GM19239 (cell line): ENCODE data around the gene GABBR2.
"Not testable (repeated sequence)": the region's sequence is repeated elsewhere in the genome, so short reads cannot be mapped to it uniquely, and the experiment has no call there.

Experiments used
- DNase-seq: peaks from one replicate; pipeline ENCODE4 v3.0.0; 2011; ENCODE audit warnings: low spot score; ENCODE audit not compliant: insufficient read length
- FAIRE-seq: peaks from 2 replicates; lab custom pipeline; 2011; peaks lifted over from hg19 to GRCh38; lab: Jason Lieb, UNC

Gene GABBR2

GRCh38 chr9:98530275-98530674, 178.5 kb downstream of the GABBR2 start:
- no peak for DNase-seq
- no peak for FAIRE-seq

DNA sequence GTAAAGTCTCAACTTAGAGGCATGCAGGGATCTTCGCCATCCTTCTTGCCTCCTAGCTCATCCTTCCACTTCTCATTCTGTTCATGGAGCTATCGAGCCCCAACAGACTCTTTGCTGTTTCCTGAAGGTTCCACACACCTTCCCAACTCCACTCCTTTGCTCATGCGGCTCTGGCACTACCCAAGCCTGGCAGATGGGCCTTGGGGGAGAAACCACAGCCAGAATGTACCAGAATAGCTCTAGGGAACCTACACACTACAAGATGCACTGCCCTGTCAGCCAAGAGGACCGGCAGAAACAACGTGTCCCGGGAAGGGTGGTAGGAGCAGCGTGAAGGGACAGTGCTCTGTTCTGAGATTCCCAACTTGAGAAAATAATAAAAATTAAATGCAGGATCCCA, 178.9 kb downstream of the GABBR2 start:
- FAIRE-seq: no peak
- no peak for DNase-seq

DNA sequence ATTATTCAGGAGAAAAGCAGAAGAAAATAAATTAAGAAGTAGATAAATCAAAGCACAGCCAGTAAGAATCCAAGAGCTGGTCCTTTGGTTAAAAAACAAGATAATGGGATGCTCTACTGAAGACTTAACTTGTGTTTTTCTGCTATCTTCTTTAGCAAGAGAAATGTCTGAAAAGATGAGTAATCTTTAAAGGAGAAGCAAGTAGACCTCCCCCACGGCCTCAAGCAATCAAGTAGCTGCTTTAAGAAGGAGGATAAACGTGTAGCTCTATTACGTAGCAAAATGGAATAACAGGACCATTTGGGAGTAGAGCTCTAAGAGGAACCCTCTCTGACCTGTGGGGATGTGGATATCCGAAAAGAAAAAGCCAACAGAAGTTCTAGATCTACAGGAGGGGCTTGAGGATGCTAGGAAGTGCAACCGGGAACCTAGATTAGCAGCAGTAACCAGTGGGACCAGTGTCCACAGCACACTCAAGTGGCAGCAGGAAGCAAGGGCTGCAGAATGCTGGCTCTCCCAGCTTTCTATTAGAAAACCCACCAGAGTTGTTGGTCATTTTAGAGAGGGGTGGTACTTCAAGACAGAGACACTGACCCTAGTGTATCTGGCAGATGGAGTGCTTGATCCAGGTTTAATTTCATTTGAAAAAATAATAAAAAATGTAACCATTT, 185.4 kb downstream of the GABBR2 start:
- DNase-seq (no peak), FAIRE-seq (no peak)

DNA sequence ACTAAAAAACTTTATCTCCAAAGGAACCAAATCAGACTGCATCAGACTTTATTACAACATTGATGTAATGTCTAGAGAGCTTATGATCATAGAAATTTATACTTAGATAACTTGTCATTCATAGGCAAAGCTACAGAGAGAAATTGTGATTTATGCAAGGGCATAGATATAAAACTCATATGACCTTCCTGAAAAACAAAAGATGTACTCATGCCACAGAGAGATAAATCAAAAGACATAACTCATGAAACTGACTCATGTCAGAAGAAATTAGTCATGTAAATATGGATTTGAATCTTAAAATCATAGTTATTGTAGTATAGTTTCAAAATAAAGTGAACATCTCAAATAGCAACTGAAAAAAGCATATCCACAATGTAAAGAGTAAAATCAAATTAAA, 186.2 kb downstream of the GABBR2 start:
- no peak for FAIRE-seq
- no peak for DNase-seq

DNA sequence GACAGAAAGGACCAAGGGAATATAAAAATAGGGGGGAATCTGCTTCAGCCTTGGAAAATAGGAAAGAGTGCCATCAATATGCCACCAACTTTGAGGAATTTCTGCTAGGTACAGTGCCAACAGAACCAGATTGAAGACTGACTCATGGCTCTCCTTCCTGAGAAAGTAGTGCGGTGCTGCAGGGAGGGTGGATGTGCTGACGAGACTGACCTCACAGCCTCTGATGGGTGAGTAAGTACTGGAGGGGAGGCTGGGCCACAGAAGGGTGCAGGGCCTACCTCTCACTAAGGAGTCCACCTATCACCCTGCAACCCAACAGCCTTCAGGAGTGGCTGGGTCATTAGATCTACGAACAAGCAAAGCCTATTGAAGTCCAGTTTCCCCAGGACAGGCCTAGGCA, 187.6 kb downstream of the GABBR2 start:
- DNase-seq (no peak), FAIRE-seq (no peak)

GRCh38 chr9:98520221-98520960, 188.3 kb downstream of the GABBR2 start:
- FAIRE-seq: no peak
- DNase-seq: no peak

DNA sequence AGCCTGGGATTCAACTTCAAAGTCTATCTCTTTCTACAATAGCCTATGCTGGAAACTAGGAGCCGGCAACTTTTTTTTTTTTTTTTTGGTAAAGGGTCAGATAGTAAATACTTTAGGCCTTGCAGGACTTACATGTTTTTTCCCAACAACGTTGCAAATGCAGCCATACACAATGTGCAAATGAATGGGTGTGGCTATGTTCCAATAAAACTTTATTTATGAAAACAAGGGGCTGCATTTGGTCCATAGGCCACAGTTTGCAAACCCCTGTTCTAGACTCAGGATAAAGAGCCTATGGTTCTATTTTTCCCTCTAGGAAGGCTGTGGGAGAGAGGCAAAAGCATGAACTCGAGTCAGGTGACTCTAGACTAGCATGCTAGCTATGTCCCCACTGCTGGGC, 189.1 kb downstream of the GABBR2 start:
- FAIRE-seq: no peak
- no peak for DNase-seq

- DNase-seq (no peak), FAIRE-seq (no peak)
These were observed 190.2 kb downstream of the GABBR2 start for GRCh38 chr9:98518556-98518955.

- FAIRE-seq: no peak
- DNase-seq: no peak
These were observed 191.0 kb downstream of the GABBR2 start for GRCh38 chr9:98517761-98518160.

- DNase-seq: no peak
- FAIRE-seq: no peak
These were observed 191.7 kb downstream of the GABBR2 start for GRCh38 chr9:98516897-98517503.

- DNase-seq: no peak
- FAIRE-seq: no peak
These were observed 192.4 kb downstream of the GABBR2 start for GRCh38 chr9:98516205-98516896.

DNA sequence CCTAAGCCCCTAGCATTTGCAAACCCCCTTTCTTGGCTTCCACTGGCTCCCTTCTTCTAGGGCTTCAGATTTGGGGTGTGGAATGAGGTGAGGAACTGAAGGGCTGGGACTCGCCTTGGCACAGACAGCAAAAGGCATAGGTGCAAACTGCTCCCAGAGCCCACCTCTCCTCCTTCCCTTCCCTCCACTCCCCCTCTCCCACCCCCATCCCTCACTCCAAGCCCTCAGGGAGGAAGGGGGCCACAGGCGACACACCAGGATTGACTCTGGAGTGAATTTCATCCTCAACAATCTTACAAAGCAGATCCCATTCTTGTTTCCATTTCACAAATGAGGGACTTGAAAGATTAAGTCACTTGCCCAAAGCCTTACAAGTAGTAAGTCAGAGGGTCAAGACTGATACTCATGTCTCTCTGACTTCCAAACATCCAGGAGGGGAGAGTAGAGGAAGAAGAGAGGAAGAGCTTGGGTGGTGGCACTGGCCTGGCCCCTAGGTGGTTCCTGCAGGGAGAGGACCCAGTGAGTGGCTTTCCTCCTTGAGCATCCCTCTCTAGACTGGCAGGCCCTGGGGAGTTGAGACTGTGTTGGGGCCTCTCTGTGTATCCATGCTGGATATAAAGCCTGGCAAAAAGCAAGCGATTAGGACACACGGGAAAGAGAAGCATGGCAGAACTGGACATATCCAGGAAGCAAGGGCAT, 193.1 kb downstream of the GABBR2 start:
- FAIRE-seq: no peak

DNA sequence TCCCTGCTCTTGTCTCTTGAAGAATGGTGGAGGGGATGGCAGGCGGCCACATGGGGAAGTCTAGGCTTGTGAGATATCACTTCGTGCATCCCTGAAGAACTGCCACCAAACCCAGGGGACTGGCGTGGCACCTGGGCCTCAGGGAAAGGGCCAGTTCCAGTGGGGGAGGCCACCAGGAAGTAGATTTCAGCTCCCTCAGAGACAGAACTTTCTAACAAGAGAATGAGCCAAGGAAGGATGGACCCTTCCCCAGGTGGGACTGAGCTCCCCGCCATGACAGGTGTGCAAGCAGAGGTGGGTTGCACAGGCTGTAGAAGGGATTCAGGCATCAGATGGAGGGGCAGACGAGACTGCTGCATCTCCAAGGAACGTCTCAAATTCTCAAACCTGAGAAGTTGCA, 193.9 kb downstream of the GABBR2 start:
- FAIRE-seq: no peak
- no peak for DNase-seq

More for the DNA sequence above, 193.1 kb downstream of the GABBR2 start:
- no peak for DNase-seq

DNA sequence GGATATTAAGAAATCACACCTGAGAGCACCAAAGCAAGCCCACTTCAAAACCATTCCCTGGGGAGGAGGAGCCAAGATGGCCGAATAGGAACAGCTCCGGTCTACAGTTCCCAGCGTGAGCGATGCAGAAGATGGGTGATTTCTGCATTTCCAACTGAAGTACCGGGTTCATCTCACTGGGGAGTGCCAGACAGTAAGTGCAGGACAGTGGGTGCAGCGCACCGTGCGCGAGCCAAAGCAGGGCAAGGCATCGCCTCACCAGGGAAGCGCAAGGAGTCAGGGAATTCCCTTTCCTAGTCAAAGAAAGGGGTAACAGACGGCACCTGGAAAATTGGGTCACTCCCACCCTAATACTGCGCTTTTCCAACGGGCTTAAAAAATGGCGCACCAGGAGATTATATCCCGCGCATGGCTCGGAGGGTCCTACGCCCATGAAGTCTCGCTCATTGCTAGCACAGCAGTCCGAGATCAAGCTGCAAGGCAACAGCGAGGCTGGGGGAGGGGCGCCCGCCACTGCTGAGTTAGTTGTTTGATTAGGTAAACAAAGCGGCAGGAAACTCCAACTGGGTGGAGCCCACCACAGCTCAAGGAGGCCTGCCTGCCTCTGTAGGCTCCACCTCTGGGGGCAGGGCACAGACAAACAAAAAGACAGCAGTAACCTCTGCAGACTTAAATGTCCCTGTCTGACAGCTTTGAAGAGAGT, 200.4 kb downstream of the GABBR2 start:
- DNase-seq, FAIRE-seq: not testable (repeated sequence)

DNA sequence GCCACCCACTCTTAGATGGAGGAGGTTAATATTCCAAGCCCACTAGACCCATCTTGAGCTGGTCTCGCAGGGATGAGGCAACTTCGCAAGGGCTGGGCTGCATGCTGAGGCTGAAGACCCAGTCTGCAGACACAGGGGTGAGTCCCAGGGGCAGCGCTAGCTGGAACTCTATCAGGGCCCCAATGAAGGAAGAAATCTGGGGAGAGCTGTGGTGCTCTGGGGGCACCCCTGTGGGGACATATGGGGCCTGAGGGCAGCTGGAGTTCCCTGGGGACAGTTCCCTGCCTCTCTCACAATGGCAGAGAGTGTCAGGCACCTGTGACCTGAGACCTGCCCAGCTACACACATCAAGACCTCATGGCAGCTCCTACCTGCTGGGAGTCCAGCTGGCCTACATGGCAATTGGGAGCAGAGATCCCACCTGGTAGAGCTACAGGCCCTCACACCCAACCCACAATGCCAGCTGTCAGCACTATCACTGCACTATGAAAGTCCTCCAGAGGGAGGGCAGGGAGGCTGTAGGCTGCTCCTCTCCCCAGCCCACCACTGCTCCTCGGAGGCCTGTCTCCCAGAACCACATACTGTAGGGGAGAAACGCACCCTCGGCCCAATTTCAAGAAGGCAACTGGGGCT, 202.2 kb downstream of the GABBR2 start:
- FAIRE-seq (no peak), DNase-seq (no peak)

- FAIRE-seq (no peak), DNase-seq (no peak)
These were observed 204.1 kb downstream of the GABBR2 start for GRCh38 chr9:98504298-98505282.

- FAIRE-seq: no peak
These were observed 204.9 kb downstream of the GABBR2 start for GRCh38 chr9:98503867-98504266.

DNA sequence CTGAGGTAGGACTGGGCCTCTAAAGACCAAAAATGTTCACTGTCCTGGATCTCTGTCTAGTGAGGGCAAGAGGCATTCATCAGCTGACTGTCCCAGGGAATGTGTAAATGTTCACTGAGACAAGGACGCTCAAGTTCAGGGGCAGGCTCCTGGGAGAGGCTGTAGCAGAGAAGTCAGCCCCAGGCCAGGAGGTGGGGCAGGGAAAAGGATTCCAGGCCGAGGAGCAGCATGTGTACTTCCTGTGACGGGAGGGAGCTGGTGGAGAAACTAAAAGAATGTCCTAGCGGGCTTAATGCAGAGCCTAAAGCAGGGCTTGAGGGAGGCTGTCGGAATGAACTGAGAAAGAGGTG, 205.8 kb downstream of the GABBR2 start:
- DNase-seq (no peak), FAIRE-seq (no peak)

More at GRCh38 chr9:98503867-98504266, 204.9 kb downstream of the GABBR2 start:
- DNase-seq: no peak
